OCI-LY1 (cell line): ENCODE data around the gene TMEM52.

Experiments
- CTCF ChIP-seq: fragments of 200-600 bp; sonication (generic), shearing (Covaris generic); IDR thresholded peaks from 2 replicates; pipeline ENCODE4 v1.5.1; 2017; ENCODE audit warnings: mild to moderate bottlenecking, antibody characterized with exemption, low read length, moderate library complexity, mixed read lengths
- EZH2 ChIP-seq: fragments of 200-600 bp; sonication (generic), shearing (Covaris generic); IDR thresholded peaks from 2 replicates; pipeline ENCODE4 v1.8.0; 2017; ENCODE audit warnings: borderline replicate concordance, mixed run types, mild to moderate bottlenecking, antibody characterized with exemption, low read length, moderate library complexity, mixed read lengths

GRCh38 chr1:1875932-1876331 is 43.1 kb downstream of the TMEM52 start:
- TF ChIP-seq CTCF, result no peak
- TF ChIP-seq EZH2, result no peak
